ENCODE results near the gene UBR2. TPM values are rescaled to one million over a fixed set of nuclear protein-coding genes. Genes with fewer than 3 reads are reported as not detected.
"Not testable (repeated sequence)": the region's sequence is repeated elsewhere in the genome, so short reads cannot be mapped to it uniquely, and the experiment has no call there.

Gene UBR2
- polyA plus RNA-seq, 1 donor from 2014 or later, result 11.6 TPM

- H3K9me3 Mint-ChIP-seq, result no peaks in the 10 kb centered on the region
- peaks cover 10% of the 10 kb centered on the region for H3K36me3 Mint-ChIP-seq
- H3K27me3 Mint-ChIP-seq, result no peaks in the 10 kb centered on the region
- no peak overlapping the region for H3K27ac Mint-ChIP-seq
- no peak overlapping the region for H3K4me3 Mint-ChIP-seq
- H3K4me1 Mint-ChIP-seq, result no peaks in the 10 kb centered on the region
Measured at GRCh38 chr6:42679358-42679757, 115.5 kb downstream of the UBR2 start.

GRCh38 chr6:42688281-42688680 lies 124.5 kb downstream of the UBR2 start:
- H3K4me1 Mint-ChIP-seq, result peaks cover 0 to 9% (median 4%) of the 10 kb centered on the region in 3 donors
- H3K27me3 Mint-ChIP-seq, result no peaks in the 10 kb centered on the region
- peak overlapping the region in 1 of 3 donors; percentile 1 for H3K27ac Mint-ChIP-seq
- H3K36me3 Mint-ChIP-seq, result peaks cover 8% of the 10 kb centered on the region
- no peaks in the 10 kb centered on the region for H3K9me3 Mint-ChIP-seq
- no peak overlapping the region for H3K4me3 Mint-ChIP-seq

- no peaks in the 10 kb centered on the region for H3K9me3 Mint-ChIP-seq
- no peaks in the 10 kb centered on the region for H3K27me3 Mint-ChIP-seq
- peak overlapping the region in 2 of 3 donors; percentile 53 to 68 for H3K27ac Mint-ChIP-seq
- H3K36me3 Mint-ChIP-seq, result peaks cover 6% of the 10 kb centered on the region
- no peak overlapping the region for H3K4me3 Mint-ChIP-seq
- peaks cover 4 to 15% (median 10%) of the 10 kb centered on the region in 3 donors for H3K4me1 Mint-ChIP-seq
Measured at GRCh38 chr6:42689371-42689770, 125.5 kb downstream of the UBR2 start.

- Mint-ChIP-seq H3K4me1 (peaks cover 4 to 19% (median 12%) of the 10 kb centered on the region in 3 donors), H3K27ac (no peak overlapping the region), H3K4me3 (no peak overlapping the region), H3K9me3 (no peaks in the 10 kb centered on the region), H3K36me3 (peaks cover 4% of the 10 kb centered on the region), H3K27me3 (no peaks in the 10 kb centered on the region)
Measured at GRCh38 chr6:42690151-42690702, 126.4 kb downstream of the UBR2 start.

- H3K36me3 Mint-ChIP-seq, result peaks cover 3% of the 10 kb centered on the region
- peak overlapping the region in 1 of 3 donors; percentile 21 for H3K27ac Mint-ChIP-seq
- no peaks in the 10 kb centered on the region for H3K9me3 Mint-ChIP-seq
- no peaks in the 10 kb centered on the region for H3K27me3 Mint-ChIP-seq
- no peak overlapping the region for H3K4me3 Mint-ChIP-seq
- H3K4me1 Mint-ChIP-seq, result peaks cover 4 to 19% (median 12%) of the 10 kb centered on the region in 3 donors
Measured at GRCh38 chr6:42690872-42691271, 127.0 kb downstream of the UBR2 start.

- Mint-ChIP-seq H3K4me1 (peaks cover 4 to 19% (median 12%) of the 10 kb centered on the region in 3 donors), H3K36me3 (no peaks in the 10 kb centered on the region), H3K27ac (peak overlapping the region in 1 of 3 donors; percentile 24), H3K27me3 (no peaks in the 10 kb centered on the region), H3K4me3 (no peak overlapping the region), H3K9me3 (no peaks in the 10 kb centered on the region)
Measured at GRCh38 chr6:42692137-42692911, 128.5 kb downstream of the UBR2 start.

GRCh38 chr6:42693725-42694323 lies 130.0 kb downstream of the UBR2 start:
- no peaks in the 10 kb centered on the region for H3K36me3 Mint-ChIP-seq
- H3K9me3 Mint-ChIP-seq, result no peaks in the 10 kb centered on the region
- peaks cover 4 to 19% (median 12%) of the 10 kb centered on the region in 3 donors for H3K4me1 Mint-ChIP-seq
- peak overlapping the region; percentile 24 to 74 (median 26) for H3K27ac Mint-ChIP-seq
- no peaks in the 10 kb centered on the region for H3K27me3 Mint-ChIP-seq
- no peak overlapping the region for H3K4me3 Mint-ChIP-seq

GRCh38 chr6:42694586-42694985 lies 130.8 kb downstream of the UBR2 start:
- no peak overlapping the region for H3K4me3 Mint-ChIP-seq
- H3K36me3 Mint-ChIP-seq, result no peaks in the 10 kb centered on the region
- peaks cover 4 to 19% (median 12%) of the 10 kb centered on the region in 3 donors for H3K4me1 Mint-ChIP-seq
- H3K27ac Mint-ChIP-seq, result peak overlapping the region in 2 of 3 donors; percentile 17 to 35
- H3K27me3 Mint-ChIP-seq, result no peaks in the 10 kb centered on the region
- H3K9me3 Mint-ChIP-seq, result no peaks in the 10 kb centered on the region

GRCh38 chr6:42696526-42697267 lies 132.9 kb downstream of the UBR2 start:
- Mint-ChIP-seq H3K27ac (peak overlapping the region in 1 of 3 donors; percentile 63), H3K9me3 (no peaks in the 10 kb centered on the region), H3K36me3 (no peaks in the 10 kb centered on the region), H3K4me3 (no peak overlapping the region), H3K4me1 (peaks cover 4 to 14% (median 8%) of the 10 kb centered on the region in 3 donors), H3K27me3 (no peaks in the 10 kb centered on the region)

- peak overlapping the region in 1 of 3 donors; percentile 63 for H3K27ac Mint-ChIP-seq
- H3K27me3 Mint-ChIP-seq, result no peaks in the 10 kb centered on the region
- peaks cover 4 to 14% (median 8%) of the 10 kb centered on the region in 3 donors for H3K4me1 Mint-ChIP-seq
- H3K36me3 Mint-ChIP-seq, result no peaks in the 10 kb centered on the region
- H3K4me3 Mint-ChIP-seq, result no peak overlapping the region
- no peaks in the 10 kb centered on the region for H3K9me3 Mint-ChIP-seq
Measured at GRCh38 chr6:42697268-42697655, 133.4 kb downstream of the UBR2 start.

GRCh38 chr6:42698217-42698616 lies 134.4 kb downstream of the UBR2 start:
- Mint-ChIP-seq H3K27ac (no peak overlapping the region), H3K4me1 (peaks cover 4 to 10% (median 8%) of the 10 kb centered on the region in 3 donors), H3K9me3 (no peaks in the 10 kb centered on the region)

GRCh38 chr6:42702200-42702599 lies 138.4 kb downstream of the UBR2 start:
- Mint-ChIP-seq H3K27ac (no peak overlapping the region), H3K36me3 (peaks cover 2% of the 10 kb centered on the region), H3K27me3 (no peaks in the 10 kb centered on the region), H3K4me1 (no peaks in the 10 kb centered on the region), H3K9me3 (no peaks in the 10 kb centered on the region), H3K4me3 (no peak overlapping the region)

More at GRCh38 chr6:42698217-42698616, 134.4 kb downstream of the UBR2 start:
- Mint-ChIP-seq H3K4me3 (no peak overlapping the region), H3K27me3 (no peaks in the 10 kb centered on the region), H3K36me3 (no peaks in the 10 kb centered on the region)

GRCh38 chr6:42702786-42703185 lies 139.0 kb downstream of the UBR2 start:
- not testable (repeated sequence) for H3K27me3 Mint-ChIP-seq, H3K27ac Mint-ChIP-seq

GRCh38 chr6:42704251-42704936 lies 140.6 kb downstream of the UBR2 start:
- Mint-ChIP-seq H3K4me1 (peaks cover 0 to 5% (median 0%) of the 10 kb centered on the region in 3 donors), H3K9me3 (no peaks in the 10 kb centered on the region), H3K27me3 (no peaks in the 10 kb centered on the region), H3K36me3 (peaks cover 2% of the 10 kb centered on the region), H3K27ac (no peak overlapping the region), H3K4me3 (no peak overlapping the region)

More at GRCh38 chr6:42702786-42703185, 139.0 kb downstream of the UBR2 start:
- H3K36me3 Mint-ChIP-seq, H3K9me3 Mint-ChIP-seq, H3K4me3 Mint-ChIP-seq, H3K4me1 Mint-ChIP-seq: not testable (repeated sequence)

Data from IgD-negative memory B cell (primary cell).